SK-N-SH (cell line): ENCODE results near the gene MEGF6. TPM values are rescaled to one million over a fixed set of nuclear protein-coding genes. Genes with fewer than 3 reads are reported as not detected.

Source experiments
- CTCF ChIA-PET: fragments of 300-600, 350-600 bp; formaldehyde crosslinking; extraction: SDS; loops from one replicate; lab custom pipeline; 2021; lab: Yijun Ruan, JAX
- POLR2A ChIA-PET: fragments of 350-600 bp; sonication (Branson Sonifier 250); formaldehyde crosslinking; extraction: SDS; loops from one replicate; lab custom pipeline; 2020; ENCODE audit warnings: antibody characterized with exemption, inconsistent platforms; lab: Yijun Ruan, JAX
- DNase-seq: peaks from one replicate; pipeline ENCODE4 v3.0.0; 2012
- H2AFZ ChIP-seq: fragments of 200-600 bp; sonication (generic); 2 replicates; pipeline ENCODE4 v1.8.1; 2016; ENCODE audit warnings: antibody characterized with exemption, mild to moderate bottlenecking, low read depth
- H3F3A ChIP-seq: fragments of 200-600 bp; sonication (generic); replicated peaks from 2 replicates; pipeline ENCODE3; 2016; ENCODE audit warnings: antibody characterized with exemption, mild to moderate bottlenecking; ENCODE audit not compliant: insufficient read depth
- H3K27ac ChIP-seq, 2 experiments: fragments of 200-500 bp in 1 of 2; fragments of 200-600 bp in 1 of 2; sonication (Bioruptor generic) in 1 of 2; sonication (generic), shearing (Covaris generic) in 1 of 2; 2 replicates each; pipeline versions ENCODE4 v1.5.1 to v1.6.1; 2014 to 2016; ENCODE audit warnings: low read depth in 2 of 2, inconsistent platforms in 1 of 2, low read length in 1 of 2, mild to moderate bottlenecking in 1 of 2, mixed read lengths in 1 of 2
- H3K27me3 ChIP-seq: fragments of 200-600 bp; sonication (generic), shearing (Covaris generic); 2 replicates; pipeline ENCODE4 v1.6.1; 2016; ENCODE audit warnings: mixed run types; ENCODE audit not compliant: insufficient read depth
- H3K36me3 ChIP-seq, 2 experiments: fragments of 200-500 bp in 1 of 2; fragments of 200-600 bp in 1 of 2; sonication (Bioruptor generic) in 1 of 2; sonication (generic) in 1 of 2; replicated peaks in 1 of 2; 2 replicates each; pipeline versions ENCODE3 to v1.5.1; 2014 to 2016; ENCODE audit warnings: low read length in 1 of 2, mild to moderate bottlenecking in 1 of 2; ENCODE audit not compliant: insufficient read depth in 2 of 2, control insufficient read depth in 1 of 2
- H3K4me1 ChIP-seq, 2 experiments: fragments of 200-500 bp in 1 of 2; fragments of 200-600 bp in 1 of 2; sonication (Bioruptor generic) in 1 of 2; sonication (generic), shearing (Covaris generic) in 1 of 2; 2 replicates each; pipeline versions ENCODE4 v1.5.1 to v1.6.1; 2014 to 2016; ENCODE audit warnings: low read depth in 1 of 2, low read length in 1 of 2, mixed run types in 1 of 2; ENCODE audit not compliant: insufficient read depth in 2 of 2, control insufficient read depth in 1 of 2
- H3K4me2 ChIP-seq: fragments of 200-600 bp; sonication (generic), shearing (Covaris generic); 2 replicates; pipeline ENCODE4 v1.6.1; 2017; ENCODE audit warnings: mixed run types
- H3K4me3 ChIP-seq, 2 experiments: fragments of 200-500 bp in 1 of 2; fragments of 200-600 bp in 1 of 2; sonication (Bioruptor generic) in 1 of 2; sonication (generic), shearing (Covaris generic) in 1 of 2; 2 replicates each; pipeline versions ENCODE4 v1.5.1 to v1.8.1; 2014 to 2016; ENCODE audit warnings: low read depth in 2 of 2, inconsistent platforms in 1 of 2, low read length in 1 of 2, mild to moderate bottlenecking in 1 of 2, mixed read lengths in 1 of 2, moderate library complexity in 1 of 2
- H3K79me2 ChIP-seq: fragments of 200-600 bp; sonication (generic); 2 replicates; pipeline ENCODE4 v1.8.1; 2017; ENCODE audit warnings: mild to moderate bottlenecking; ENCODE audit not compliant: insufficient read depth
- H3K9ac ChIP-seq: fragments of 200-600 bp; sonication (generic); 2 replicates; pipeline ENCODE4 v1.6.1; 2017; ENCODE audit warnings: mixed run types
- H3K9me2 ChIP-seq: fragments of 200-600 bp; sonication (generic); 2 replicates; pipeline ENCODE4 v1.6.1; 2017; ENCODE audit warnings: mixed run types
- H3K9me3 ChIP-seq: fragments of 200-600 bp; sonication (generic); 2 replicates; pipeline ENCODE4 v1.6.1; 2017; ENCODE audit warnings: mixed run types, mild to moderate bottlenecking, moderate library complexity
- H4K20me1 ChIP-seq: fragments of 200-600 bp; sonication (generic); 2 replicates; pipeline ENCODE4 v1.6.1; 2017; ENCODE audit warnings: mild to moderate bottlenecking, mixed run types; ENCODE audit not compliant: insufficient read depth
- CTCF ChIP-seq: fragments of 200-600 bp; sonication (generic); IDR thresholded peaks from 2 replicates; pipeline ENCODE4 v1.6.1; 2017; ENCODE audit warnings: antibody characterized with exemption, mild to moderate bottlenecking, moderate library complexity
- ELF1 ChIP-seq: IDR thresholded peaks from 2 replicates; pipeline ENCODE4 v1.4.0; 2012
- EZH2phosphoT487 ChIP-seq: fragments of 200-600 bp; sonication (generic); IDR thresholded peaks from 2 replicates; pipeline ENCODE4 v1.6.1; 2017; ENCODE audit warnings: low read depth, mixed run types, mild to moderate bottlenecking, antibody characterized with exemption, moderate library complexity, borderline replicate concordance
- FOSL2 ChIP-seq: IDR thresholded peaks from 2 replicates; pipeline ENCODE4 v1.4.0; 2012; ENCODE audit warnings: low read depth, mild to moderate bottlenecking, moderate library complexity, borderline replicate concordance
- FOXJ3 ChIP-seq: sonication (generic); formaldehyde crosslinking; IDR thresholded peaks from 2 replicates; pipeline ENCODE4 v1.5.1; 2020; ENCODE audit warnings: mild to moderate bottlenecking, missing genetic modification reagents
- GABPA ChIP-seq: IDR thresholded peaks from 2 replicates; pipeline ENCODE4 v1.4.0; 2012; ENCODE audit warnings: low read depth, mild to moderate bottlenecking
- IRF3 ChIP-seq: fragments of 150-350 bp; IDR thresholded peaks from 2 replicates; pipeline ENCODE4 v1.6.1; 2016; ENCODE audit warnings: mild to moderate bottlenecking, low read depth, low read length
- MEF2A ChIP-seq: IDR thresholded peaks from 2 replicates; pipeline ENCODE4 v1.4.0; 2012; ENCODE audit warnings: low read depth, borderline replicate concordance
- NFIC ChIP-seq: IDR thresholded peaks from 2 replicates; pipeline ENCODE4 v1.4.0; 2012; ENCODE audit warnings: borderline replicate concordance
- NRF1 ChIP-seq: IDR thresholded peaks from 2 replicates; pipeline ENCODE4 v1.6.1; 2012; ENCODE audit warnings: low read depth, mild to moderate bottlenecking, low read length
- RCOR1 ChIP-seq: fragments of 150-350 bp; IDR thresholded peaks from 2 replicates; pipeline ENCODE4 v1.6.1; 2017; ENCODE audit warnings: antibody characterized with exemption, low read length
- REST ChIP-seq: IDR thresholded peaks from 2 replicates; pipeline ENCODE4 v1.6.1; 2012; ENCODE audit warnings: mild to moderate bottlenecking, low read depth, low read length, moderate library complexity
- RXRA ChIP-seq: IDR thresholded peaks from 2 replicates; pipeline ENCODE4 v1.4.0; 2012; ENCODE audit warnings: low read depth, mild to moderate bottlenecking, borderline replicate concordance
- SMC3 ChIP-seq: IDR thresholded peaks from 2 replicates; pipeline ENCODE4 v1.6.1; 2012; ENCODE audit warnings: low read depth, low read length, improper control_type of control experiment
- TAF1 ChIP-seq: IDR thresholded peaks from 2 replicates; pipeline ENCODE4 v1.6.1; 2012; ENCODE audit warnings: low read depth, mild to moderate bottlenecking, low read length, moderate library complexity, borderline replicate concordance
- TEAD4 ChIP-seq: IDR thresholded peaks from 2 replicates; pipeline ENCODE4 v1.4.0; 2012; ENCODE audit warnings: mild to moderate bottlenecking, borderline replicate concordance; ENCODE audit not compliant: insufficient read depth
- USF1 ChIP-seq: IDR thresholded peaks from 2 replicates; pipeline ENCODE4 v1.4.0; 2012; ENCODE audit warnings: low read depth, borderline replicate concordance
- YY1 ChIP-seq: IDR thresholded peaks from 2 replicates; pipeline ENCODE4 v1.4.0; 2012; ENCODE audit warnings: low read depth, mild to moderate bottlenecking
- ZBTB33 ChIP-seq: IDR thresholded peaks from 2 replicates; pipeline ENCODE4 v1.4.0; 2012; ENCODE audit warnings: low read depth, borderline replicate concordance
- WGBS: methylation state at CpG from one replicate; pipeline ENCODE4 v1.1.6; 2017; ENCODE audit warnings: low lambda C conversion rate; 5-methylcytosine and 5-hydroxymethylcytosine counted together
- polyA plus RNA-seq, 3 experiments: library from polyadenylated mRNA; depleted of rRNA; stranded (reverse); fragments of >200 nt; gene quantifications; 2 replicates each; pipeline ENCODE4 v1.2.3, GENCODE V29; 2012
- TF ChIP-seq, protein P1 (sequence below): IDR thresholded peaks from 2 replicates; pipeline ENCODE4 v1.4.0; 2012; ENCODE audit warnings: low read depth

Gene MEGF6
- polyA plus RNA-seq, 1 of the 3 experiments (the other 2 are of a cell fraction), result 7.6 TPM

GRCh38 chr1:3503525-3503886, 107.8 kb downstream of the MEGF6 start:
- peaks cover 4% of the 10 kb centered on the region for H3F3A ChIP-seq
- H2AFZ ChIP-seq, result no peak overlapping the region
- POLR2A ChIA-PET, result interaction anchor here (1.1 kb wide), 1 partner anchor 14 kb away, joined by 3 read pairs; no protein-coding TSS in a partner anchor
- DNase-seq, result peak; percentile 73
- no peaks in the 10 kb centered on the region for H3K79me2 ChIP-seq
- no peak overlapping the region; the same call in 1 of the 2 replicates for H3K9ac ChIP-seq
- peak overlapping the region; percentile 68 to 77; a peak in 3 of 4 replicates for H3K27ac ChIP-seq
- no peaks in the 10 kb centered on the region for H3K9me3 ChIP-seq
- H4K20me1 ChIP-seq, result no peaks in the 10 kb centered on the region
- H3K27me3 ChIP-seq, result no peaks in the 10 kb centered on the region
- H3K4me3 ChIP-seq, result no peak overlapping the region
- H3K4me1 ChIP-seq, result peaks cover 5 to 35% of the 10 kb centered on the region in 2 experiments; a peak in 2 of 4 replicates
- no peak overlapping the region for H3K4me2 ChIP-seq
- TF ChIP-seq NFIC, result no peak
- no peak for TF ChIP-seq GABPA
- TF ChIP-seq, protein P1, sequence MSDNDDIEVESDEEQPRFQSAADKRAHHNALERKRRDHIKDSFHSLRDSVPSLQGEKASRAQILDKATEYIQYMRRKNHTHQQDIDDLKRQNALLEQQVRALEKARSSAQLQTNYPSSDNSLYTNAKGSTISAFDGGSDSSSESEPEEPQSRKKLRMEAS, result no peak
- TF ChIP-seq IRF3, result no peak
- TF ChIP-seq SMC3, result no peak
- TF ChIP-seq ZBTB33, result no peak
- no peak for TF ChIP-seq EZH2phosphoT487
- TF ChIP-seq FOXJ3 (CRISPR knock-in tag), result no peak
- no peak for TF ChIP-seq TEAD4
- no peak for TF ChIP-seq RXRA
- TF ChIP-seq YY1, result no peak
- no peak for TF ChIP-seq ELF1
- TF ChIP-seq REST, result no peak
- no peak for TF ChIP-seq USF1
- TF ChIP-seq MEF2A, result no peak
- no peak for TF ChIP-seq CTCF
- no peak for TF ChIP-seq FOSL2
- no peak for TF ChIP-seq NRF1
- no peak for TF ChIP-seq TAF1
- no peak for TF ChIP-seq RCOR1
- CTCF ChIA-PET, result interaction anchor here (0.8 to 2.7 kb wide), 7 partner anchors 11 to 112 kb away, joined by 3 to 15 read pairs (median 6); no protein-coding TSS in a partner anchor
- H3K9me2 ChIP-seq, result no peaks in the 10 kb centered on the region
- H3K36me3 ChIP-seq, result no peaks in the 10 kb centered on the region
- 65% methylated on average over 3 of the region's 8 CpGs for WGBS
